Pulmonary artery endothelial cell (primary cell): ENCODE results near the gene ADAM15. TPM values are rescaled to one million over a fixed set of nuclear protein-coding genes. Genes with fewer than 3 reads are reported as not detected.

Source experiments
- DNase-seq: peaks from one replicate; pipeline ENCODE4 v3.0.0-alpha.2; 2011; ENCODE audit warnings: low read depth, low spot score
- total RNA-seq: library from RNA; depleted of rRNA; stranded (reverse); fragments of >200 nt; gene quantifications from 2 replicates; pipeline ENCODE4 v1.2.3, GENCODE V29; 2014

The ADAM15 gene
- total RNA-seq, 1 donor from 2014 or later = 328 TPM

GRCh38 chr1:155110381-155110780, 59.3 kb downstream of the ADAM15 start:
- DNase-seq = no peak

GRCh38 chr1:155110826-155111225, 59.7 kb downstream of the ADAM15 start:
- no peak for DNase-seq

Other genes starting within 250 kb of the ADAM15 start
- gene KCNN3, start 181.0 kb upstream of the ADAM15 start, total RNA-seq = 0.20 and 1.4 TPM in 2 replicates
- 13.9 and 17.6 TPM in 2 replicates for gene PMVK, start 114.6 kb upstream of the ADAM15 start, total RNA-seq
- 78.0 and 94.9 TPM in 2 replicates for gene PBXIP1, start 95.2 kb upstream of the ADAM15 start, total RNA-seq
- 6.3 and 7.2 TPM in 2 replicates for gene PYGO2, start 89.5 kb upstream of the ADAM15 start, total RNA-seq
- gene SHC1, start 80.6 kb upstream of the ADAM15 start, total RNA-seq = 186 and 321 TPM in 2 replicates
- 78.0 and 143 TPM in 2 replicates for gene CKS1B, start 76.6 kb upstream of the ADAM15 start, total RNA-seq
- gene FLAD1, start 68.0 kb upstream of the ADAM15 start, total RNA-seq = 29.5 TPM in 2 replicates
- gene LENEP, start 57.7 kb upstream of the ADAM15 start, total RNA-seq = 0.56 and 0.66 TPM in 2 replicates
- 11.5 and 22.2 TPM in 2 replicates for gene ZBTB7B, start 48.5 kb upstream of the ADAM15 start, total RNA-seq
- 0.07 TPM in 1 of 2 replicates, not detected in the other for gene DCST2, start 17.5 kb upstream of the ADAM15 start, total RNA-seq
- not detected in 2 replicates for gene DCST1, start 17.5 kb upstream of the ADAM15 start, total RNA-seq
- 6.5 and 10.9 TPM in 2 replicates for gene EFNA4, start 12.4 kb downstream of the ADAM15 start, total RNA-seq
- 1.2 and 1.9 TPM in 2 replicates for gene EFNA3, start 27.5 kb downstream of the ADAM15 start, total RNA-seq
- 53.3 and 57.0 TPM in 2 replicates for gene EFNA1, start 76.6 kb downstream of the ADAM15 start, total RNA-seq
- 24.1 and 40.8 TPM in 2 replicates for gene SLC50A1, start 84.5 kb downstream of the ADAM15 start, total RNA-seq
- 29.2 and 31.1 TPM in 2 replicates for gene DPM3, start 89.2 kb downstream of the ADAM15 start, total RNA-seq
- 117 and 121 TPM in 2 replicates for gene KRTCAP2, start 122.0 kb downstream of the ADAM15 start, total RNA-seq
- 4.1 and 4.9 TPM in 2 replicates for gene TRIM46, start 122.5 kb downstream of the ADAM15 start, total RNA-seq
- gene THBS3, start 156.6 kb downstream of the ADAM15 start, total RNA-seq = 12.8 and 17.1 TPM in 2 replicates
- gene MTX1, start 157.4 kb downstream of the ADAM15 start, total RNA-seq = 45.1 and 54.2 TPM in 2 replicates
- gene ENTREP3, start 204.2 kb downstream of the ADAM15 start, total RNA-seq = 4.9 and 6.5 TPM in 2 replicates
- gene SCAMP3, start 211.0 kb downstream of the ADAM15 start, total RNA-seq = 32.3 and 45.2 TPM in 2 replicates
- gene CLK2, start 222.2 kb downstream of the ADAM15 start, total RNA-seq = 19.8 and 28.7 TPM in 2 replicates
- 0.40 and 0.53 TPM in 2 replicates for gene HCN3, start 226.1 kb downstream of the ADAM15 start, total RNA-seq